A549 (cell line): Measurements from ENCODE around the gene ZNF750.

Source experiments
- CHD2 ChIP-seq: fragments of 150-350 bp; IDR thresholded peaks from 2 replicates; pipeline ENCODE4 v1.6.1; 2014; ENCODE audit warnings: low read length; ENCODE audit not compliant: partially characterized antibody
- EP300 ChIP-seq, 2 experiments: fragments of >200 bp; sonication (Bioruptor Twin); formaldehyde crosslinking; IDR thresholded peaks; 2 replicates in 1 of 2; 3 replicates in 1 of 2; pipeline ENCODE4 v1.6.1; 2016 to 2017
- HDAC2 ChIP-seq: fragments of 200-600 bp; sonication (generic); IDR thresholded peaks from 2 replicates; pipeline ENCODE4 v1.6.1; 2016
- POLR2A ChIP-seq: IDR thresholded peaks from 2 replicates; pipeline ENCODE4 v1.6.1; 2012; ENCODE audit warnings: mild to moderate bottlenecking, low read length
- TF ChIP-seq, protein P1 (sequence below): fragments of >200 bp; sonication (Bioruptor Twin); formaldehyde crosslinking; IDR thresholded peaks from 3 replicates; pipeline ENCODE4 v1.5.1; 2016
- TF ChIP-seq, protein P2 (sequence below): fragments of 200-600 bp; sonication (generic); IDR thresholded peaks from 2 replicates; pipeline ENCODE4 v1.6.1; 2016; ENCODE audit warnings: antibody characterized with exemption, mild to moderate bottlenecking, moderate library complexity
- TF ChIP-seq, protein P3 (sequence below): fragments of 450-650 bp; IDR thresholded peaks from 2 replicates; pipeline ENCODE4 v1.6.1; 2014; ENCODE audit warnings: antibody characterized with exemption
- TF ChIP-seq, protein P4 (sequence below): fragments of 150-350 bp; IDR thresholded peaks from 2 replicates; pipeline ENCODE4 v1.6.1; 2014; ENCODE audit warnings: low read depth, mild to moderate bottlenecking, low read length

DNA sequence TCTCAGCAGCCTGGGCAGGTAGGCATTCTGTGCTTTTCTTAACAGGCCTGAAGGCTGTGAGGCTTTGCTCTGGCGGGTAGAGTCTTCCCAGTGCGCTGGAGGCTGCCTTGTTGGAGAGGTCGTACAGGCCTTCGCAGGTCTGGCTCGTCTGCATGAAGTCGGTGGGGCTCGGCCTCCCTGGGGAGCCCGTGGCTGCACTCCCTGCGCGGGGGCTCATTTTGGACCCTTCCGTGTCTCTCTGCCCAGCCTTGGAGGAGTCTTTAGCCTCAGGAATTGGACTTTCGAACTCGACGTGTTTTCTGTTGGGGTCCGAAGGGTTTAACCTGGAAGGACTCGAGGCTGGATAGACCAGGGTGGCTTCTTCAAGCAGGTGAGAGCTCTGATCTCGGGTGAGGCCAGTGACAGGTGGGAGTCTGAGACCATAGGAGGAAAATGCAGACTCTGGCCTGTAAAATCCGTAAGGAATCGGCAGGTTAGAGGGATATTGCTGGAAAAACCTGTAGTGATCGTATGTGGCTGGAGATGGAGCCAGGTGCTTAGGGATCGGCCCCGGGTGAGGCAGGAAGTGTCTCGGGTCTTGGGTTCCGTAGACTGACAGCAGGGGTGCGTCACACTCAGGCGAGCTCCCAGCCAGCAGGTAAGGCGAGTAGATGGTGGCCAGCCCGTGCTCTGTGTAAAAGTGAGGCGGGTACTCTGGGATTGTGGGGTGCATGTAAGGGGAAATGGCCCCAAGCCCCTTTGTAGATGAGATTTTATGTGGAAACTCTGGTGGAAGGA is 8.6 kb downstream of the ZNF750 start:
- TF ChIP-seq, protein P1, sequence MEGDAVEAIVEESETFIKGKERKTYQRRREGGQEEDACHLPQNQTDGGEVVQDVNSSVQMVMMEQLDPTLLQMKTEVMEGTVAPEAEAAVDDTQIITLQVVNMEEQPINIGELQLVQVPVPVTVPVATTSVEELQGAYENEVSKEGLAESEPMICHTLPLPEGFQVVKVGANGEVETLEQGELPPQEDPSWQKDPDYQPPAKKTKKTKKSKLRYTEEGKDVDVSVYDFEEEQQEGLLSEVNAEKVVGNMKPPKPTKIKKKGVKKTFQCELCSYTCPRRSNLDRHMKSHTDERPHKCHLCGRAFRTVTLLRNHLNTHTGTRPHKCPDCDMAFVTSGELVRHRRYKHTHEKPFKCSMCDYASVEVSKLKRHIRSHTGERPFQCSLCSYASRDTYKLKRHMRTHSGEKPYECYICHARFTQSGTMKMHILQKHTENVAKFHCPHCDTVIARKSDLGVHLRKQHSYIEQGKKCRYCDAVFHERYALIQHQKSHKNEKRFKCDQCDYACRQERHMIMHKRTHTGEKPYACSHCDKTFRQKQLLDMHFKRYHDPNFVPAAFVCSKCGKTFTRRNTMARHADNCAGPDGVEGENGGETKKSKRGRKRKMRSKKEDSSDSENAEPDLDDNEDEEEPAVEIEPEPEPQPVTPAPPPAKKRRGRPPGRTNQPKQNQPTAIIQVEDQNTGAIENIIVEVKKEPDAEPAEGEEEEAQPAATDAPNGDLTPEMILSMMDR = no peak
- no peak for TF ChIP-seq HDAC2
- TF ChIP-seq CHD2 = no peak
- TF ChIP-seq POLR2A = no peak
- no peak for TF ChIP-seq EP300 (IDR thresholded peaks at IDR 0.05)
- TF ChIP-seq, protein P2, sequence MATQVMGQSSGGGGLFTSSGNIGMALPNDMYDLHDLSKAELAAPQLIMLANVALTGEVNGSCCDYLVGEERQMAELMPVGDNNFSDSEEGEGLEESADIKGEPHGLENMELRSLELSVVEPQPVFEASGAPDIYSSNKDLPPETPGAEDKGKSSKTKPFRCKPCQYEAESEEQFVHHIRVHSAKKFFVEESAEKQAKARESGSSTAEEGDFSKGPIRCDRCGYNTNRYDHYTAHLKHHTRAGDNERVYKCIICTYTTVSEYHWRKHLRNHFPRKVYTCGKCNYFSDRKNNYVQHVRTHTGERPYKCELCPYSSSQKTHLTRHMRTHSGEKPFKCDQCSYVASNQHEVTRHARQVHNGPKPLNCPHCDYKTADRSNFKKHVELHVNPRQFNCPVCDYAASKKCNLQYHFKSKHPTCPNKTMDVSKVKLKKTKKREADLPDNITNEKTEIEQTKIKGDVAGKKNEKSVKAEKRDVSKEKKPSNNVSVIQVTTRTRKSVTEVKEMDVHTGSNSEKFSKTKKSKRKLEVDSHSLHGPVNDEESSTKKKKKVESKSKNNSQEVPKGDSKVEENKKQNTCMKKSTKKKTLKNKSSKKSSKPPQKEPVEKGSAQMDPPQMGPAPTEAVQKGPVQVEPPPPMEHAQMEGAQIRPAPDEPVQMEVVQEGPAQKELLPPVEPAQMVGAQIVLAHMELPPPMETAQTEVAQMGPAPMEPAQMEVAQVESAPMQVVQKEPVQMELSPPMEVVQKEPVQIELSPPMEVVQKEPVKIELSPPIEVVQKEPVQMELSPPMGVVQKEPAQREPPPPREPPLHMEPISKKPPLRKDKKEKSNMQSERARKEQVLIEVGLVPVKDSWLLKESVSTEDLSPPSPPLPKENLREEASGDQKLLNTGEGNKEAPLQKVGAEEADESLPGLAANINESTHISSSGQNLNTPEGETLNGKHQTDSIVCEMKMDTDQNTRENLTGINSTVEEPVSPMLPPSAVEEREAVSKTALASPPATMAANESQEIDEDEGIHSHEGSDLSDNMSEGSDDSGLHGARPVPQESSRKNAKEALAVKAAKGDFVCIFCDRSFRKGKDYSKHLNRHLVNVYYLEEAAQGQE = no peak
- TF ChIP-seq, protein P3, sequence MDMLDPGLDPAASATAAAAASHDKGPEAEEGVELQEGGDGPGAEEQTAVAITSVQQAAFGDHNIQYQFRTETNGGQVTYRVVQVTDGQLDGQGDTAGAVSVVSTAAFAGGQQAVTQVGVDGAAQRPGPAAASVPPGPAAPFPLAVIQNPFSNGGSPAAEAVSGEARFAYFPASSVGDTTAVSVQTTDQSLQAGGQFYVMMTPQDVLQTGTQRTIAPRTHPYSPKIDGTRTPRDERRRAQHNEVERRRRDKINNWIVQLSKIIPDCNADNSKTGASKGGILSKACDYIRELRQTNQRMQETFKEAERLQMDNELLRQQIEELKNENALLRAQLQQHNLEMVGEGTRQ = no peak
- TF ChIP-seq, protein P4, sequence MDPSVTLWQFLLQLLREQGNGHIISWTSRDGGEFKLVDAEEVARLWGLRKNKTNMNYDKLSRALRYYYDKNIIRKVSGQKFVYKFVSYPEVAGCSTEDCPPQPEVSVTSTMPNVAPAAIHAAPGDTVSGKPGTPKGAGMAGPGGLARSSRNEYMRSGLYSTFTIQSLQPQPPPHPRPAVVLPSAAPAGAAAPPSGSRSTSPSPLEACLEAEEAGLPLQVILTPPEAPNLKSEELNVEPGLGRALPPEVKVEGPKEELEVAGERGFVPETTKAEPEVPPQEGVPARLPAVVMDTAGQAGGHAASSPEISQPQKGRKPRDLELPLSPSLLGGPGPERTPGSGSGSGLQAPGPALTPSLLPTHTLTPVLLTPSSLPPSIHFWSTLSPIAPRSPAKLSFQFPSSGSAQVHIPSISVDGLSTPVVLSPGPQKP = no peak
